Left ventricle myocardium inferior (tissue), 1 donor: ENCODE results near the gene SELE. TPM values are rescaled to one million over a fixed set of nuclear protein-coding genes. Genes with fewer than 3 reads are reported as not detected.
"Not testable (repeated sequence)": the region's sequence is repeated elsewhere in the genome, so short reads cannot be mapped to it uniquely, and the experiment has no call there.

ENCODE experiments used
- DNase-seq: peaks from one replicate; pipeline ENCODE4 v3.0.0-alpha.2; 2020
- H3K27ac ChIP-seq: fragments of 200-600 bp; replicated peaks from 2 replicates; pipeline ENCODE4 v1.8.0; 2021
- H3K27me3 ChIP-seq: fragments of 200-600 bp; 2 replicates; pipeline ENCODE4 v1.8.0; 2021; ENCODE audit warnings: low read depth
- H3K36me3 ChIP-seq: fragments of 200-600 bp; 2 replicates; pipeline ENCODE4 v1.8.0; 2021
- H3K4me1 ChIP-seq: fragments of 200-600 bp; 2 replicates; pipeline ENCODE4 v1.8.0; 2021
- H3K4me3 ChIP-seq: fragments of 200-600 bp; 2 replicates; pipeline ENCODE4 v1.8.0; 2021; ENCODE audit warnings: mild to moderate bottlenecking, moderate library complexity
- H3K9me3 ChIP-seq: fragments of 200-600 bp; replicated peaks from 2 replicates; pipeline ENCODE4 v1.8.0; 2021
- intact Hi-C: fragments of 100-400 bp; cut with micrococcal nuclease; formaldehyde crosslinking; loops from one replicate; pipeline ENCODE4 v1.11.0; 2022
- total RNA-seq: library from RNA; stranded (reverse); fragmentation: NEBNext Ultra II Directional; extraction: Animal tissue kit (Norgen Biotek cat#: 25700); gene quantifications from one replicate; pipeline ENCODE4 v1.2.1, GENCODE V29; 2021
- TF ChIP-seq, protein P1 (sequence below): fragments of 200-600 bp; IDR thresholded peaks from 2 replicates; pipeline ENCODE4 v1.8.0; 2021; ENCODE audit warnings: antibody characterized with exemption, mild to moderate bottlenecking, borderline replicate concordance
- donor health status: DM: no; HTN: yes; CAD: no; lungs with severe emphysema.

Gene SELE
- total RNA-seq, 1 donor from 2014 or later = 0.44 TPM

DNA sequence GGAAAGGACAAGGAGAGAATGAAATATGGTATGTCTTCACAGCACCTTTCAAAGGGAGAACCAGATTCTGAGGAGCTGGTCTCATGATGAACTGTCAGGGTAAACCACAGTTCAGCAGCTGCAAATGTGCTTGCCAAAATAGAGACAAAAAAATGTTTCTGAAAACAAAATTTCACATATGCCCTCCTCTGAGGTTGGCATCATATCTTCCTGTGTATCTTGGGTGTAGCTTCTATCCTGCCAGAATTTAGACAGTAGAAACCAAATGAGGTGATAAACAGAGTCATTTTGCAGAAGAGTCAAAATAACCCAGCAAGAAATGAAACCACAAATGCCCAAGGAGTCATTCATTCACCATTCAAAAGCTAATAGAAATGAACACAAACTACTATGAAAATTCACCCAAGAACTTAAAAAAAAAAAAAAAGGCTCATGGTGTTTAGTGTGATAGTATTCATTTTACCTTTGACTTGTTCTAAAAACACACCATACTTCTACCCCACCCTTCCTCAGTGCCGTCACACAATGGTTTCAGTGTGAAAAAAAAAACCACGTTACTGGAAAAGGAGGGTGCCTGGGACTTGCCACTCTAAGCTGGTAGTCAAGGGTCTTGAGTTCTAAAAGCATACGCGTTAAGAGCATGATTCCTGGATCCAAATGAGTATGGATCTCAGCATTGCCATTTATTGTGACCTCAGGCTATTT, 41.0 kb downstream of the SELE start:
- Histone ChIP-seq H3K4me1 (no peaks in the 10 kb centered on the region), H3K27me3 (peaks cover 9% of the 10 kb centered on the region)
- intact Hi-C loops = no loop called here

DNA sequence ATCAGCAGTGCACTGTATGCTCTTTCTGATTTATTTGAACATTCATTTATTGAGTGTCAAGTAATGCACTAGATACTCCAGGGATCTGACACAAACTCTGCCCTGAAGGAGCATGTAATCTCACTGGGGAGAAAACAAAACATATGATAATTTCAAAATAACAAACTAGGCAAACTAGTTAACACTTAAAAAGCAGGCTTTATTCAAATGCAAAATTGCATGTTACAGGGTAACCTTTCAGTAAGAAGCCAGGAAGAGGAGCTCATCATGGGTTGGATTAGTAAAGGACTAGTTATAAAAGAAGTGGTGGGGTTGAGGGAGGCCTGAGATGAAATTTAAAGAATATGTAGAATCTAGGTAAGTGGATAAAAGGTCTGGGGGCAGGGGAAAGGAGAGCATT, 43.4 kb downstream of the SELE start:
- no peak for DNase-seq
- no peak overlapping the region for H3K27ac ChIP-seq
- H3K4me3 ChIP-seq = no peak overlapping the region
- peaks cover 5% of the 10 kb centered on the region for H3K27me3 ChIP-seq
- intact Hi-C loops = no loop called here
- TF ChIP-seq, protein P1, sequence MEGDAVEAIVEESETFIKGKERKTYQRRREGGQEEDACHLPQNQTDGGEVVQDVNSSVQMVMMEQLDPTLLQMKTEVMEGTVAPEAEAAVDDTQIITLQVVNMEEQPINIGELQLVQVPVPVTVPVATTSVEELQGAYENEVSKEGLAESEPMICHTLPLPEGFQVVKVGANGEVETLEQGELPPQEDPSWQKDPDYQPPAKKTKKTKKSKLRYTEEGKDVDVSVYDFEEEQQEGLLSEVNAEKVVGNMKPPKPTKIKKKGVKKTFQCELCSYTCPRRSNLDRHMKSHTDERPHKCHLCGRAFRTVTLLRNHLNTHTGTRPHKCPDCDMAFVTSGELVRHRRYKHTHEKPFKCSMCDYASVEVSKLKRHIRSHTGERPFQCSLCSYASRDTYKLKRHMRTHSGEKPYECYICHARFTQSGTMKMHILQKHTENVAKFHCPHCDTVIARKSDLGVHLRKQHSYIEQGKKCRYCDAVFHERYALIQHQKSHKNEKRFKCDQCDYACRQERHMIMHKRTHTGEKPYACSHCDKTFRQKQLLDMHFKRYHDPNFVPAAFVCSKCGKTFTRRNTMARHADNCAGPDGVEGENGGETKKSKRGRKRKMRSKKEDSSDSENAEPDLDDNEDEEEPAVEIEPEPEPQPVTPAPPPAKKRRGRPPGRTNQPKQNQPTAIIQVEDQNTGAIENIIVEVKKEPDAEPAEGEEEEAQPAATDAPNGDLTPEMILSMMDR = no peak
- H3K9me3 ChIP-seq = no peaks in the 10 kb centered on the region
- no peaks in the 10 kb centered on the region for H3K36me3 ChIP-seq
- no peaks in the 10 kb centered on the region for H3K4me1 ChIP-seq

More for the DNA sequence above, 41.0 kb downstream of the SELE start:
- Histone ChIP-seq H3K9me3 (no peaks in the 10 kb centered on the region), H3K27ac (no peak overlapping the region), H3K4me3 (no peak overlapping the region), H3K36me3 (no peaks in the 10 kb centered on the region)
- DNase-seq = no peak
- TF ChIP-seq, protein P1 = no peak

DNA sequence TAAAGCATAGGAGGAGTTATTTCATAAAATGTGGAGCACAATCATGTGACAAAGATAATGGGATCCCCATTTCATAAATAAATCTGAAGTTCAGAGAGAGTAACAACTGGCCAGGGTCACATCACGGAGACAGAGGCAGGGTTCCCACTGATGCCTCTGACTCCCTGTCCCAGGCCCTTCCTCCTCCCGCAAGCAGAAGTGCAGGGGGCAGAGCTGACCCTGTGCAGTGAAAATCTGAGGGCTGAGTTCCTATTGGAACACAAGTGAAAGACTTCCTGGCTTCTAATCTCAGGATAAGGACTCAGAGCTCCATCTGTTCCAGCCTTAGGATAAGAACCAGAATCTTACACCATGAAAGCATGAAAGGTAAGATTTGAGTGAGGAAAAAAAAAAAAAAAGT, 44.5 kb downstream of the SELE start:
- Histone ChIP-seq H3K27ac (no peak overlapping the region), H3K27me3 (peaks cover 13% of the 10 kb centered on the region), H3K36me3 (no peaks in the 10 kb centered on the region), H3K4me3 (no peak overlapping the region), H3K9me3 (no peaks in the 10 kb centered on the region), H3K4me1 (no peaks in the 10 kb centered on the region)
- DNase-seq = no peak
- TF ChIP-seq, protein P1 = no peak
- intact Hi-C loops = no loop called here

DNA sequence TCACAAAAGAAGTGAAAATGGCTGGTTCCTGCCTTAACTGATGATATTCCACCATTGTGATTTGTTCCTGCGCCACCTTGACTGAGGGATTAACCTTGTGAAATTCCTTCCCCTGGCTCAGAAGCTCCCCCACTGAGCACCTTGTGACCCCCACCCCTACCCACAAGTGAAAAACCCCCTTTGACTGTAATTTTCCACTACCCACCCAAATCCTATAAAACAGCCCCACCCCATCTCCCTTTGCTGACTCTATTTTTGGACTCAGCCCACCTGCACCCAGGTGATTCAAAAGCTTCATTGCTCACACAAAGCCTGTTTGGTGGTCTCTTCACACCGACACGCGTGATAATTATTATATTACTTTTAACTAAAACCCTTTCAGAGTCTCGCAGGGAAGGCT, 45.5 kb downstream of the SELE start:
- H3K27me3 ChIP-seq = peaks cover 22% of the 10 kb centered on the region
- H3K27ac ChIP-seq, H3K9me3 ChIP-seq, H3K36me3 ChIP-seq, H3K4me1 ChIP-seq, H3K4me3 ChIP-seq, intact Hi-C loops, DNase-seq: not testable (repeated sequence)

DNA sequence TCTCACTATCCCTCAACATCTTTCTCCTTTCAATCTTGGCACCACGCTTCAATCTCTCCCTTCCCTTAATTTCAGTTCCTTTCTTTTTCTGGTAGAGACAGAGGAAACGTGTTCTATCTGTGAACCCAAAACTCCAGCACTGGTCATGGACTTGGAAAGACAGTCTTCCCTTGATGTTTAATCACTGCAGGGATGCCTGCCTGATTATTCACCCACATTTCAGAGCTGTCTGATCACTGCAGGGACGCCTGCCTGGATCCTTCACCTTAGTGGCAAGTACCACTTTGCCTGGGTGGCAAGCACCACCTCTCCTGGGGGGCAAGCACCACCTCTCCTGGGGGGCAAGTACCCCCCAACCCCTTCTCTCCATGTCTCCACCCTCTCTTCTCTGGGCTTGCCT, 50.2 kb downstream of the SELE start:
- Histone ChIP-seq H3K36me3 (no peaks in the 10 kb centered on the region), H3K27ac (no peak overlapping the region), H3K4me3 (no peak overlapping the region), H3K9me3 (no peaks in the 10 kb centered on the region), H3K4me1 (no peaks in the 10 kb centered on the region), H3K27me3 (peaks cover 62% of the 10 kb centered on the region)
- DNase-seq = no peak
- TF ChIP-seq, protein P1 = no peak
- intact Hi-C loops = no loop called here

DNA sequence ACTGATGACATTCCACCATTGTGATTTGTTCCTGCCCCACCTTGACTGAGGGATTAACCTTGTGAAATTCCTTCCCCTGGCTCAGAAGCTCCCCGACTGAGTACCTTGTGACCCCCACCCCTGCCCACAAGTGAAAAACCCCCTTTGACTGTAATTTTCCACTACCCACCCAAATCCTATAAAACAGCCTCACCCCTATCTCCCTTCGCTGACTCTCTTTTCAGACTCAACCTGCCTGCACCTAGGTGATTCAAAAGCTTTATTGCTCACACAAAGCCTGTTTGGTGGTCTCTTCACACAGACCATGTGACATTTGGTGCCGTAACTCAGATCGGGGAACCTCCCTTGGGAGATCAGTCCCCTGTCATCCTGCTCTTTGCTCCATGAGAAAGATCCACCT, 50.7 kb downstream of the SELE start:
- peaks cover 62% of the 10 kb centered on the region for H3K27me3 ChIP-seq
- H3K9me3 ChIP-seq, H3K4me1 ChIP-seq, H3K36me3 ChIP-seq, intact Hi-C loops, H3K27ac ChIP-seq, DNase-seq, H3K4me3 ChIP-seq: not testable (repeated sequence)
